ENCODE measurements around the gene ARL15. TPM values are rescaled to one million over a fixed set of nuclear protein-coding genes. Genes with fewer than 3 reads are reported as not detected.

ARL15 gene
- total RNA-seq, 3 donors from 2014 or later: 29.0 to 65.0 (median 42.9) TPM

GRCh38 chr5:54220230-54221040 lies 89.9 kb downstream of the ARL15 start:
- H3K4me3 ChIP-seq: no peak overlapping the region
- intact Hi-C loops (cut with DNase I; ENCODE audit: low total_unique reads): no loop called here
- no peak overlapping the region for H3K27ac ChIP-seq

GRCh38 chr5:54217826-54218503 lies 92.4 kb downstream of the ARL15 start:
- H3K36me3 ChIP-seq: no peaks in the 10 kb centered on the region
- no peaks in the 10 kb centered on the region for H3K9me3 ChIP-seq
- no peaks in the 10 kb centered on the region for H3K27me3 ChIP-seq
- intact Hi-C loops (cut with DNase I; ENCODE audit: low total_unique reads): no loop called here
- H3K4me1 ChIP-seq: no peaks in the 10 kb centered on the region
- DNase-seq (ENCODE audit: low spot score in 2 of 2): no peak
- no peak for TF ChIP-seq POLR2A (IDR thresholded peaks at IDR 0.05)
- peak; percentile 49 to 76 (median 68) for TF ChIP-seq CTCF (IDR thresholded peaks at IDR 0.05)
- TF ChIP-seq POLR2AphosphoS5 (IDR thresholded peaks at IDR 0.05): no peak
- H3K27ac ChIP-seq: no peak overlapping the region
- H3K4me3 ChIP-seq: no peak overlapping the region

More at GRCh38 chr5:54220230-54221040, 89.9 kb downstream of the ARL15 start:
- DNase-seq (ENCODE audit: low spot score in 2 of 2): no peak
- Histone ChIP-seq H3K9me3 (no peaks in the 10 kb centered on the region), H3K4me1 (no peaks in the 10 kb centered on the region), H3K36me3 (no peaks in the 10 kb centered on the region), H3K27me3 (no peaks in the 10 kb centered on the region)
- TF ChIP-seq CTCF (IDR thresholded peaks at IDR 0.05) (no peak), POLR2AphosphoS5 (IDR thresholded peaks at IDR 0.05) (no peak), POLR2A (IDR thresholded peaks at IDR 0.05) (no peak)

GRCh38 chr5:54215233-54215736 lies 95.1 kb downstream of the ARL15 start:
- Histone ChIP-seq H3K36me3 (no peaks in the 10 kb centered on the region), H3K27ac (no peak overlapping the region), H3K4me3 (no peak overlapping the region), H3K27me3 (no peaks in the 10 kb centered on the region), H3K9me3 (no peaks in the 10 kb centered on the region), H3K4me1 (no peaks in the 10 kb centered on the region)
- TF ChIP-seq POLR2A (IDR thresholded peaks at IDR 0.05) (no peak), POLR2AphosphoS5 (IDR thresholded peaks at IDR 0.05) (no peak), CTCF (IDR thresholded peaks at IDR 0.05) (no peak)
- intact Hi-C loops (cut with DNase I; ENCODE audit: low total_unique reads): no loop called here
- DNase-seq (ENCODE audit: low spot score in 2 of 2): no peak

- intact Hi-C loops (cut with DNase I; ENCODE audit: low total_unique reads): no loop called here
- Histone ChIP-seq H3K36me3 (no peaks in the 10 kb centered on the region), H3K4me3 (no peak overlapping the region), H3K4me1 (no peaks in the 10 kb centered on the region), H3K27me3 (no peaks in the 10 kb centered on the region), H3K9me3 (no peaks in the 10 kb centered on the region), H3K27ac (no peak overlapping the region)
- TF ChIP-seq POLR2AphosphoS5 (IDR thresholded peaks at IDR 0.05): no peak
- no peak for TF ChIP-seq POLR2A (IDR thresholded peaks at IDR 0.05)
- DNase-seq (ENCODE audit: low spot score in 2 of 2): no peak
These were observed 95.7 kb downstream of the ARL15 start for GRCh38 chr5:54214722-54215121.

GRCh38 chr5:54212331-54212730 lies 98.0 kb downstream of the ARL15 start:
- Histone ChIP-seq H3K27me3 (no peaks in the 10 kb centered on the region), H3K27ac (no peak overlapping the region), H3K9me3 (no peaks in the 10 kb centered on the region), H3K36me3 (no peaks in the 10 kb centered on the region), H3K4me1 (no peaks in the 10 kb centered on the region), H3K4me3 (no peak overlapping the region)
- intact Hi-C loops (cut with DNase I; ENCODE audit: low total_unique reads): no loop called here
- no peak for DNase-seq (ENCODE audit: low spot score in 2 of 2)
- TF ChIP-seq POLR2AphosphoS5 (IDR thresholded peaks at IDR 0.05) (no peak), CTCF (IDR thresholded peaks at IDR 0.05) (no peak), POLR2A (IDR thresholded peaks at IDR 0.05) (no peak)

Measured in breast epithelium (tissue), 4 donors.